Neural cell (in vitro differentiated cells): ENCODE results near the gene FSTL5. TPM values are rescaled to one million over a fixed set of nuclear protein-coding genes. Genes with fewer than 3 reads are reported as not detected.

Experiments used
- H2AFZ ChIP-seq: fragments of 200-600, 300-800 bp; sonication (generic), shearing (Covaris generic); 2 replicates; pipeline ENCODE4 v1.6.0; 2014; ENCODE audit warnings: low read depth, mild to moderate bottlenecking, antibody characterized with exemption, low read length, moderate library complexity
- H3F3A ChIP-seq: fragments of 200-600 bp; shearing (Covaris generic); 2 replicates; pipeline ENCODE4 v1.6.1; 2016; ENCODE audit warnings: mild to moderate bottlenecking, moderate library complexity, mixed read lengths, antibody characterized with exemption, low read length; ENCODE audit not compliant: insufficient read depth, poor library complexity, severe bottlenecking
- H3K27ac ChIP-seq: fragments of 200-600, 300-800 bp; sonication (generic), shearing (Covaris generic); 2 replicates; pipeline ENCODE4 v1.5.1; 2014; ENCODE audit warnings: mild to moderate bottlenecking, low read length, moderate library complexity
- H3K27me3 ChIP-seq: fragments of 300-800, 200-600 bp; sonication (generic), shearing (Covaris generic); 2 replicates; pipeline ENCODE4 v1.6.0; 2014; ENCODE audit warnings: mild to moderate bottlenecking, low read depth, low read length, moderate library complexity; ENCODE audit not compliant: insufficient read depth
- H3K36me3 ChIP-seq: fragments of 300-800, 200-600 bp; sonication (generic), shearing (Covaris generic); 2 replicates; pipeline ENCODE4 v1.5.1; 2014; ENCODE audit warnings: mild to moderate bottlenecking, antibody characterized with exemption, low read length, moderate library complexity; ENCODE audit not compliant: insufficient read depth
- H3K4me2 ChIP-seq: fragments of 300-800, 200-600 bp; sonication (generic), shearing (Covaris generic); 2 replicates; pipeline ENCODE4 v1.6.0; 2014; ENCODE audit warnings: mild to moderate bottlenecking, low read length
- H3K4me3 ChIP-seq: fragments of 300-800, 200-600 bp; sonication (generic), shearing (Covaris generic); 2 replicates; pipeline ENCODE4 v1.5.1; 2014; ENCODE audit warnings: mild to moderate bottlenecking, low read length, moderate library complexity
- H3K79me2 ChIP-seq: fragments of 200-600 bp; shearing (Covaris generic); replicated peaks from 2 replicates; pipeline ENCODE4 v1.6.0; 2014; ENCODE audit warnings: mild to moderate bottlenecking, low read length, moderate library complexity; ENCODE audit not compliant: insufficient read depth
- H3K9ac ChIP-seq: fragments of 300-800, 200-600 bp; sonication (generic), shearing (Covaris generic); 2 replicates; pipeline ENCODE4 v1.6.1; 2016; ENCODE audit warnings: mild to moderate bottlenecking, low read length, mixed read lengths
- H3K9me2 ChIP-seq: fragments of 200-600 bp; shearing (Covaris generic); 2 replicates; pipeline ENCODE4 v1.6.1; 2016; ENCODE audit warnings: mild to moderate bottlenecking, low read length, mixed read lengths; ENCODE audit not compliant: insufficient read depth
- H3K9me3 ChIP-seq: fragments of 200-600, 300-800 bp; sonication (generic), shearing (Covaris generic); 2 replicates; pipeline ENCODE4 v1.6.1; 2016; ENCODE audit warnings: mild to moderate bottlenecking, mixed run types, low read length, moderate library complexity, mixed read lengths
- H4K20me1 ChIP-seq: fragments of 200-600 bp; shearing (Covaris generic); 2 replicates; pipeline ENCODE4 v1.6.1; 2016; ENCODE audit warnings: mild to moderate bottlenecking, mixed run types; ENCODE audit not compliant: insufficient read depth
- EP300 ChIP-seq: fragments of 450-650 bp; conservative IDR thresholded peaks from 2 replicates; pipeline ENCODE4 v1.6.1; 2014; ENCODE audit warnings: antibody characterized with exemption, mild to moderate bottlenecking, moderate library complexity; ENCODE audit not compliant: poor library complexity, severe bottlenecking
- EZH2 ChIP-seq: fragments of 200-600, 300-800 bp; shearing (Covaris generic), sonication (generic); IDR thresholded peaks from 2 replicates; pipeline ENCODE4 v1.6.1; 2014; ENCODE audit warnings: antibody characterized with exemption, low read length, borderline replicate concordance, mild to moderate bottlenecking; ENCODE audit not compliant: insufficient read depth, poor library complexity, severe bottlenecking
- MXI1 ChIP-seq: fragments of 450-650 bp; conservative IDR thresholded peaks from 2 replicates; pipeline ENCODE4 v1.6.1; 2014; ENCODE audit warnings: antibody characterized with exemption, mild to moderate bottlenecking; ENCODE audit not compliant: poor library complexity, severe bottlenecking
- POLR2AphosphoS5 ChIP-seq: IDR thresholded peaks from 2 replicates; pipeline ENCODE4 v1.6.1; 2012
- RAD21 ChIP-seq: fragments of 450-650 bp; conservative IDR thresholded peaks from 2 replicates; pipeline ENCODE4 v1.6.1; 2014; ENCODE audit warnings: antibody characterized with exemption, mild to moderate bottlenecking, moderate library complexity
- SMC3 ChIP-seq: fragments of 450-650 bp; conservative IDR thresholded peaks from 2 replicates; pipeline ENCODE4 v1.6.1; 2014; ENCODE audit warnings: antibody characterized with exemption, mild to moderate bottlenecking, moderate library complexity; ENCODE audit not compliant: poor library complexity
- TAF1 ChIP-seq: IDR thresholded peaks from 2 replicates; pipeline ENCODE4 v1.6.1; 2012; ENCODE audit warnings: low read depth
- polyA plus RNA-seq: library from polyadenylated mRNA; depleted of rRNA; stranded (reverse); fragments of >200 nt; gene quantifications from 2 replicates; pipeline ENCODE4 v1.2.3, GENCODE V29; 2014
- TF ChIP-seq, protein P1 (sequence below): IDR thresholded peaks from 2 replicates; pipeline ENCODE4 v1.6.1; 2012; ENCODE audit warnings: borderline replicate concordance
- TF ChIP-seq, protein P2 (sequence below): fragments of 450-650 bp; IDR thresholded peaks from 2 replicates; pipeline ENCODE4 v1.5.1; 2014; ENCODE audit warnings: antibody characterized with exemption, mild to moderate bottlenecking, moderate library complexity; ENCODE audit not compliant: poor library complexity, severe bottlenecking

FSTL5 gene
- polyA plus RNA-seq, 1 donor from 2014 or later: 6.8 TPM

DNA sequence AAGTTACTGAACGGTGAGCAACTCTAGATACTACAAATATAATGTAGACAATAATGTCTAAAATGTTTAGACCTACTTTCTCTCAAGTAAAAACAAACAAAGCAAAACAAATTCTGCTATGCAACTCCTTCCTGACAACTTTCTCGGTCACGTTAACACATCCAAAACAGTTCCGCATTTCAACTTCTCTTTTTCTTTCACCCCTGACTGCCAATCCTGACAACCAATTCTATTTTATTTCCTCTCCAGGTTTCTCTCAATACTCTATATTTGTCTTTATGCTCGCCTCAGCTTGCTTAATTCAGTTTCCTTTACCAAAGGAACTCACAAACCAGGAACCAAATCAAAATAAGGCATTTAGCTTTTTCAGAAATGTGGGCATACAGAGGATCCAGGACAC lies 513.0 kb downstream of the FSTL5 start:
- Histone ChIP-seq H3K9me2 (no peaks in the 10 kb centered on the region), H3K9ac (no peak overlapping the region), H3K27ac (no peak overlapping the region), H3K36me3 (no peaks in the 10 kb centered on the region), H3K27me3 (no peaks in the 10 kb centered on the region), H2AFZ (no peak overlapping the region), H4K20me1 (no peaks in the 10 kb centered on the region), H3F3A (no peaks in the 10 kb centered on the region), H3K9me3 (peaks cover 5% of the 10 kb centered on the region), H3K4me3 (no peak overlapping the region), H3K79me2 (no peaks in the 10 kb centered on the region), H3K4me2 (no peak overlapping the region)
- no peak for TF ChIP-seq SMC3
- TF ChIP-seq EZH2: no peak
- TF ChIP-seq, protein P1, sequence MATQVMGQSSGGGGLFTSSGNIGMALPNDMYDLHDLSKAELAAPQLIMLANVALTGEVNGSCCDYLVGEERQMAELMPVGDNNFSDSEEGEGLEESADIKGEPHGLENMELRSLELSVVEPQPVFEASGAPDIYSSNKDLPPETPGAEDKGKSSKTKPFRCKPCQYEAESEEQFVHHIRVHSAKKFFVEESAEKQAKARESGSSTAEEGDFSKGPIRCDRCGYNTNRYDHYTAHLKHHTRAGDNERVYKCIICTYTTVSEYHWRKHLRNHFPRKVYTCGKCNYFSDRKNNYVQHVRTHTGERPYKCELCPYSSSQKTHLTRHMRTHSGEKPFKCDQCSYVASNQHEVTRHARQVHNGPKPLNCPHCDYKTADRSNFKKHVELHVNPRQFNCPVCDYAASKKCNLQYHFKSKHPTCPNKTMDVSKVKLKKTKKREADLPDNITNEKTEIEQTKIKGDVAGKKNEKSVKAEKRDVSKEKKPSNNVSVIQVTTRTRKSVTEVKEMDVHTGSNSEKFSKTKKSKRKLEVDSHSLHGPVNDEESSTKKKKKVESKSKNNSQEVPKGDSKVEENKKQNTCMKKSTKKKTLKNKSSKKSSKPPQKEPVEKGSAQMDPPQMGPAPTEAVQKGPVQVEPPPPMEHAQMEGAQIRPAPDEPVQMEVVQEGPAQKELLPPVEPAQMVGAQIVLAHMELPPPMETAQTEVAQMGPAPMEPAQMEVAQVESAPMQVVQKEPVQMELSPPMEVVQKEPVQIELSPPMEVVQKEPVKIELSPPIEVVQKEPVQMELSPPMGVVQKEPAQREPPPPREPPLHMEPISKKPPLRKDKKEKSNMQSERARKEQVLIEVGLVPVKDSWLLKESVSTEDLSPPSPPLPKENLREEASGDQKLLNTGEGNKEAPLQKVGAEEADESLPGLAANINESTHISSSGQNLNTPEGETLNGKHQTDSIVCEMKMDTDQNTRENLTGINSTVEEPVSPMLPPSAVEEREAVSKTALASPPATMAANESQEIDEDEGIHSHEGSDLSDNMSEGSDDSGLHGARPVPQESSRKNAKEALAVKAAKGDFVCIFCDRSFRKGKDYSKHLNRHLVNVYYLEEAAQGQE: no peak
- TF ChIP-seq RAD21: no peak
- TF ChIP-seq MXI1: no peak

DNA sequence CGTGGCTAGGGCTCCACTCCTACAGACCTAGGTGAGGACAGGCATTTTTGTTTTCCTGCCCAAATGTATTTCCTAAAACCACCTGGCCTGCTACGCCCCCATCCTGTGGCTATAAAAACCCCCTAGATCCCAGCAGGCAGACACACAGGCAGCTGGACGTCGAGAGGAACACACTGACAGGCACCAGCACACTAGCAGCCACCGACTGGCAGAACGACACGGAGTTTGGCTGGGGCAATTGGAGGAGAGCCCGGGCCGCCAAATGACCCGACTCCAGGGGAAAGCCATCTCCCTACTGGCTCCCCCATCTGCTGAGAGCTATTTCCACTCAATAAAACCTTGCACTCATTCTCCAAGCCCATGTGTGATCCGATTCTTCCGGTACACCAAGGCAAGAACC lies 516.0 kb downstream of the FSTL5 start:
- Histone ChIP-seq H3K4me2 (no peak overlapping the region), H3K36me3 (no peaks in the 10 kb centered on the region), H3F3A (no peaks in the 10 kb centered on the region), H3K9me3 (peaks cover 5% of the 10 kb centered on the region), H3K9me2 (no peaks in the 10 kb centered on the region), H3K27me3 (no peaks in the 10 kb centered on the region), H2AFZ (no peak overlapping the region), H3K27ac (no peak overlapping the region), H4K20me1 (no peaks in the 10 kb centered on the region), H3K9ac (no peak overlapping the region), H3K79me2 (no peaks in the 10 kb centered on the region), H3K4me3 (no peak overlapping the region)
- no peak for TF ChIP-seq RAD21
- TF ChIP-seq SMC3: no peak
- no peak for TF ChIP-seq TAF1
- TF ChIP-seq EZH2: no peak
- TF ChIP-seq MXI1: no peak
- TF ChIP-seq, protein P1: no peak
- TF ChIP-seq POLR2AphosphoS5: no peak
- TF ChIP-seq EP300: no peak
- TF ChIP-seq, protein P2, sequence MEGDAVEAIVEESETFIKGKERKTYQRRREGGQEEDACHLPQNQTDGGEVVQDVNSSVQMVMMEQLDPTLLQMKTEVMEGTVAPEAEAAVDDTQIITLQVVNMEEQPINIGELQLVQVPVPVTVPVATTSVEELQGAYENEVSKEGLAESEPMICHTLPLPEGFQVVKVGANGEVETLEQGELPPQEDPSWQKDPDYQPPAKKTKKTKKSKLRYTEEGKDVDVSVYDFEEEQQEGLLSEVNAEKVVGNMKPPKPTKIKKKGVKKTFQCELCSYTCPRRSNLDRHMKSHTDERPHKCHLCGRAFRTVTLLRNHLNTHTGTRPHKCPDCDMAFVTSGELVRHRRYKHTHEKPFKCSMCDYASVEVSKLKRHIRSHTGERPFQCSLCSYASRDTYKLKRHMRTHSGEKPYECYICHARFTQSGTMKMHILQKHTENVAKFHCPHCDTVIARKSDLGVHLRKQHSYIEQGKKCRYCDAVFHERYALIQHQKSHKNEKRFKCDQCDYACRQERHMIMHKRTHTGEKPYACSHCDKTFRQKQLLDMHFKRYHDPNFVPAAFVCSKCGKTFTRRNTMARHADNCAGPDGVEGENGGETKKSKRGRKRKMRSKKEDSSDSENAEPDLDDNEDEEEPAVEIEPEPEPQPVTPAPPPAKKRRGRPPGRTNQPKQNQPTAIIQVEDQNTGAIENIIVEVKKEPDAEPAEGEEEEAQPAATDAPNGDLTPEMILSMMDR: no peak
